Cardiac muscle cell (in vitro differentiated cells and primary cell): ENCODE data around the gene INHBB. TPM values are rescaled to one million over a fixed set of nuclear protein-coding genes. Genes with fewer than 3 reads are reported as not detected.

ENCODE experiments used
- DNase-seq, 2 donors: peaks; one replicate each; pipeline versions ENCODE4 v3.0.0 to v3.0.0-alpha.2; 2010 to 2017; ENCODE audit warnings: low read depth in 1 of 2, low spot score in 1 of 2
- H3K27ac ChIP-seq: fragments of 200-600 bp; sonication (generic); 2 replicates; pipeline ENCODE4 v1.5.1; 2016
- H3K27me3 ChIP-seq: fragments of 200-600 bp; sonication (generic); 2 replicates; pipeline ENCODE4 v1.6.0; 2016; ENCODE audit warnings: control low read depth
- H3K36me3 ChIP-seq: fragments of 200-600 bp; sonication (generic); 2 replicates; pipeline ENCODE4 v1.5.1; 2016; ENCODE audit warnings: control low read depth
- H3K4me1 ChIP-seq: fragments of 200-600 bp; sonication (generic); 2 replicates; pipeline ENCODE4 v1.8.1; 2017; ENCODE audit warnings: low read depth, mild to moderate bottlenecking, mixed run types
- H3K4me3 ChIP-seq: fragments of 200-600 bp; sonication (generic); 2 replicates; pipeline ENCODE4 v1.5.1; 2016; ENCODE audit warnings: mild to moderate bottlenecking
- H3K9me3 ChIP-seq: fragments of 200-600 bp; sonication (generic); 2 replicates; pipeline ENCODE4 v1.5.1; 2017; ENCODE audit warnings: low read depth, mild to moderate bottlenecking, control low read depth
- CTCF ChIP-seq: IDR thresholded peaks from 2 replicates; pipeline ENCODE4 v1.5.1; 2012; ENCODE audit warnings: low read depth, mild to moderate bottlenecking, low read length
- polyA plus RNA-seq: library from polyadenylated mRNA; unstranded; fragments of >200 nt; fragmentation: Nextera tagmentation; extraction: Ambion mirVana; gene quantifications from 2 replicates; pipeline ENCODE4 v1.2.1, GENCODE V29; 2016
- total RNA-seq: library from RNA; depleted of rRNA; stranded (reverse); fragments of >200 nt; gene quantifications from 2 replicates; pipeline ENCODE4 v1.2.3, GENCODE V29; 2016

Gene INHBB
- total and polyA plus RNA-seq, 2 experiments from 2014 or later = not detected

GRCh38 chr2:120354935-120355779 is 9.2 kb downstream of the INHBB start:
- Histone ChIP-seq H3K9me3 (no peaks in the 10 kb centered on the region), H3K27me3 (peaks cover 83% of the 10 kb centered on the region), H3K4me1 (no peaks in the 10 kb centered on the region), H3K4me3 (no peak overlapping the region), H3K27ac (no peak overlapping the region), H3K36me3 (no peaks in the 10 kb centered on the region)
- TF ChIP-seq CTCF = no peak
- no peak for DNase-seq

- H3K36me3 ChIP-seq = no peaks in the 10 kb centered on the region
- H3K27ac ChIP-seq = no peak overlapping the region
- H3K4me3 ChIP-seq = no peak overlapping the region
- no peak for DNase-seq
- no peaks in the 10 kb centered on the region for H3K9me3 ChIP-seq
- TF ChIP-seq CTCF = no peak
- H3K4me1 ChIP-seq = no peaks in the 10 kb centered on the region
- peaks cover 76% of the 10 kb centered on the region for H3K27me3 ChIP-seq
These were observed 9.9 kb downstream of the INHBB start for GRCh38 chr2:120355780-120356266.

DNA sequence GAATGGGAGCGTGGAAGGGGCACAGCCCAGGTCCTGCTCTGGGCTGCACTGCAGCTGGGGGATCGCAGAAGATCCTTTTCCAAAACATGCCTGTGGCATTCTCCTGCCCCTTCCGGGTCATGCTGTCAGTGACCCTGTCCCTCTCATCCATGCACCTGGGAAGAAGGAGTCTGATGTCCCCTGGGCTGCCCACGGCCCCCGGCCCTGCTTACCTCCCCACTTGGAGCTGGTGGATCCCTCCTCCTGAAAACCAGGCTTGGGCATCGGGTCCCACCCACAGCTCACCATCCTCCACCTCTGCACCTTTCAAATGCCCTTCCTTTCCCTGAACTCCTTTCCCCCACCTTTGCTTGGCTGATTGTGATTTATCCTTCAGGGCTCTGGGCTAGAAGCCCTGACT is 11.8 kb downstream of the INHBB start:
- no peak for DNase-seq
- TF ChIP-seq CTCF = no peak
- Histone ChIP-seq H3K27me3 (peaks cover 61% of the 10 kb centered on the region), H3K4me3 (no peak overlapping the region), H3K27ac (no peak overlapping the region), H3K9me3 (no peaks in the 10 kb centered on the region), H3K4me1 (no peaks in the 10 kb centered on the region), H3K36me3 (no peaks in the 10 kb centered on the region)

GRCh38 chr2:120358734-120359465 is 13.0 kb downstream of the INHBB start:
- Histone ChIP-seq H3K27me3 (peaks cover 64% of the 10 kb centered on the region), H3K9me3 (no peaks in the 10 kb centered on the region)
- no peak for TF ChIP-seq CTCF

GRCh38 chr2:120360307-120360855 is 14.4 kb downstream of the INHBB start:
- Histone ChIP-seq H3K27ac (no peak overlapping the region), H3K4me1 (no peaks in the 10 kb centered on the region), H3K27me3 (peaks cover 50% of the 10 kb centered on the region), H3K36me3 (no peaks in the 10 kb centered on the region), H3K4me3 (no peak overlapping the region), H3K9me3 (no peaks in the 10 kb centered on the region)
- no peak for TF ChIP-seq CTCF
- DNase-seq = no peak

More at GRCh38 chr2:120358734-120359465, 13.0 kb downstream of the INHBB start:
- no peaks in the 10 kb centered on the region for H3K36me3 ChIP-seq
- DNase-seq = no peak
- no peaks in the 10 kb centered on the region for H3K4me1 ChIP-seq
- no peak overlapping the region for H3K4me3 ChIP-seq
- H3K27ac ChIP-seq = no peak overlapping the region
